Parathyroid adenoma (tissue), 2 donors: ENCODE results near the gene RABL3.

ENCODE experiments used
- H2AFZ ChIP-seq: fragments of 300-600 bp; sonication (generic); one replicate; pipeline ENCODE4 v1.7.0; 2017; ENCODE audit warnings: antibody characterized with exemption, mild to moderate bottlenecking
- H3K27ac ChIP-seq: fragments of 300-600 bp; sonication (generic); one replicate; pipeline ENCODE4 v1.7.0; 2017
- H3K27me3 ChIP-seq: fragments of 300-600 bp; sonication (generic); one replicate; pipeline ENCODE4 v1.7.0; 2017; ENCODE audit warnings: low read length; ENCODE audit not compliant: control insufficient read depth, insufficient read depth
- H3K36me3 ChIP-seq: fragments of 300-600 bp; sonication (generic); one replicate; pipeline ENCODE4 v1.7.0; 2017; ENCODE audit warnings: low read length; ENCODE audit not compliant: control insufficient read depth, insufficient read depth
- H3K4me1 ChIP-seq: fragments of 300-600 bp; sonication (generic); one replicate; pipeline ENCODE4 v1.7.0; 2017; ENCODE audit warnings: control low read depth
- H3K4me2 ChIP-seq: fragments of 300-600 bp; sonication (generic); one replicate; pipeline ENCODE4 v1.7.0; 2017; ENCODE audit warnings: low read length
- H3K4me3 ChIP-seq: fragments of 300-600 bp; sonication (generic); one replicate; pipeline ENCODE4 v1.7.0; 2017; ENCODE audit warnings: low read depth, low read length
- H3K79me2 ChIP-seq: fragments of 300-600 bp; sonication (generic); one replicate; pipeline ENCODE4 v1.7.0; 2017; ENCODE audit warnings: control low read depth
- H3K9ac ChIP-seq: fragments of 300-600 bp; sonication (generic); one replicate; pipeline ENCODE4 v1.7.0; 2017; ENCODE audit warnings: mild to moderate bottlenecking
- H3K9me3 ChIP-seq: fragments of 300-600 bp; sonication (generic); one replicate; pipeline ENCODE4 v1.7.0; 2017; ENCODE audit warnings: low read length; ENCODE audit not compliant: control insufficient read depth
- TF ChIP-seq, protein P1 (sequence below): fragments of 300-600 bp; sonication (generic); IDR thresholded peaks from one replicate; pipeline ENCODE4 v1.7.0; 2017; ENCODE audit warnings: antibody characterized with exemption, mild to moderate bottlenecking
- donor health status: primary hyperparathyroidism.

Gene RABL3

DNA sequence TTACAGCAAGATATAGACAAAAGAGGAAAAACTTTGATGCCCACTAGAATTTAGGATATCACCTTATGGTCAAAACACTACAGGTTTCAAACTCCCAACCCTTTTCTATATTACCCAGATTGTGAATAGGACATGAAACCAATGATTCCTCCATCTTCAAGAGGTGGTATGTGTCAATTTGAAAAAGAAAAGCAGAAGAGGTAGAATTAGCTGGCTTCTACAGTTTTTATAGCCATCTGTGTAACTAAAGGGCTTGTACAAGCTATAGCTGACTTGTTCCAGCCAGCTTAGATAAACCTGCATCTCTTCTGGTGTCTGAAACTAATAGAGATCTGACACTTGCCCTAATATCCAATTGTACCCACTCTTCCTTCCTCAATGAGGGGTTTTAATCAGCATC is 35.4 kb downstream of the RABL3 start:
- TF ChIP-seq, protein P1, sequence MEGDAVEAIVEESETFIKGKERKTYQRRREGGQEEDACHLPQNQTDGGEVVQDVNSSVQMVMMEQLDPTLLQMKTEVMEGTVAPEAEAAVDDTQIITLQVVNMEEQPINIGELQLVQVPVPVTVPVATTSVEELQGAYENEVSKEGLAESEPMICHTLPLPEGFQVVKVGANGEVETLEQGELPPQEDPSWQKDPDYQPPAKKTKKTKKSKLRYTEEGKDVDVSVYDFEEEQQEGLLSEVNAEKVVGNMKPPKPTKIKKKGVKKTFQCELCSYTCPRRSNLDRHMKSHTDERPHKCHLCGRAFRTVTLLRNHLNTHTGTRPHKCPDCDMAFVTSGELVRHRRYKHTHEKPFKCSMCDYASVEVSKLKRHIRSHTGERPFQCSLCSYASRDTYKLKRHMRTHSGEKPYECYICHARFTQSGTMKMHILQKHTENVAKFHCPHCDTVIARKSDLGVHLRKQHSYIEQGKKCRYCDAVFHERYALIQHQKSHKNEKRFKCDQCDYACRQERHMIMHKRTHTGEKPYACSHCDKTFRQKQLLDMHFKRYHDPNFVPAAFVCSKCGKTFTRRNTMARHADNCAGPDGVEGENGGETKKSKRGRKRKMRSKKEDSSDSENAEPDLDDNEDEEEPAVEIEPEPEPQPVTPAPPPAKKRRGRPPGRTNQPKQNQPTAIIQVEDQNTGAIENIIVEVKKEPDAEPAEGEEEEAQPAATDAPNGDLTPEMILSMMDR: no peak
- no peaks in the 10 kb centered on the region for H3K27me3 ChIP-seq

DNA sequence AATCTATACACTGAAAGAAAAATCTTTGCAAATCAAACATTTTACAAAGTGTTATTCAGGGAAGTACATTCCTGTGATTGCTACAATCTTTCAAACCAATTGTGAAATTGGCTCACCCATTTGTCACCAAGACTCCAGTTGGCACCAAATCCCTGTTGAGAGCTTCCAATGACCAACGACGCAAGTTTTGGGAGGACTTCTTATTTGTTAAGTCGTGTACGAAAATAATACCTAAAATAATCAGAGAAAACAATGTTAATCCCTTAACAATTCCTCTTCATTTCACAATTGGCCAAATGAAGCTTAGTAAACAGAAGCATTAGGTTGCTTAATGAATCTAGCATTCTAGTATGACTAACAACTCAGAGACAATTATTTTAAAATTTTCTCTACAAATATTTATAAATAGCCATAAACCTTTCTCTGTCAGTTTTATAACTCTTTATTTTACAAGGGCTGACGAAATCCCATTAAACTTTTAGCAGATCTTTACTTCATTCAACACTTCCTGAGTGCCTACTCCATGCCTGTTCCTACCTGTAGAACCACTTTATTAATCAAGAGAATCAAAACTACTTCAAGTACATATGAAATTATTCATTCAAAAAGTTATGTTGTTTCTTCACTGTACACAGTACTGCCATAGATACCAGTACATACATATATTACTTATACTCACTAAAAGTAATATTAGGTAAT is 36.3 kb downstream of the RABL3 start:
- Histone ChIP-seq H3K4me3 (no peak overlapping the region), H3K27ac (no peak overlapping the region), H3K27me3 (no peaks in the 10 kb centered on the region), H2AFZ (no peak overlapping the region), H3K4me1 (no peaks in the 10 kb centered on the region), H3K9ac (no peak overlapping the region), H3K4me2 (no peak overlapping the region), H3K9me3 (no peaks in the 10 kb centered on the region), H3K36me3 (no peaks in the 10 kb centered on the region), H3K79me2 (peaks cover 2% of the 10 kb centered on the region)
- TF ChIP-seq, protein P1: no peak

More for the DNA sequence above, 35.4 kb downstream of the RABL3 start:
- Histone ChIP-seq H3K9ac (no peak overlapping the region), H3K4me3 (no peak overlapping the region), H3K79me2 (peaks cover 2% of the 10 kb centered on the region), H3K9me3 (no peaks in the 10 kb centered on the region), H3K36me3 (no peaks in the 10 kb centered on the region), H3K4me2 (no peak overlapping the region), H2AFZ (no peak overlapping the region), H3K4me1 (no peaks in the 10 kb centered on the region), H3K27ac (no peak overlapping the region)

DNA sequence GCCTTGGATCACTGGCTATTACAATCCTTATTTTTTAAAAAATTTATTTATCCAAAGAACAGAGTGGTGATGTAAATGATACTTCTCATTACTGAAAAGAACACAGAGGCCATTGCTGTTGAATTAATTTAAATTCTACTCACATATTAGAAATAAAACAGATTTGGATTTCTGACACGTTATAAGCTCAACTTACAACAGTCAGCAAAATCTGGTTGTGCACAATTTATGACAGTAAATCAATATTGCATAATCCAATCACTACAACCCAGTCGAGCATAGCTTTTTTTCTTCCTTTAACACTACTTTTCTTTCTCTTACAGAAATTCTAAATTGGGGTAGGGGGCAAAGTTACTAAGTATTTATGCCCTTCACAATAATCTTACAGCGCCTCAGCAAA is 43.0 kb downstream of the RABL3 start:
- no peaks in the 10 kb centered on the region for H3K4me1 ChIP-seq
- H3K36me3 ChIP-seq: no peaks in the 10 kb centered on the region
- no peak overlapping the region for H3K9ac ChIP-seq
- H3K27ac ChIP-seq: no peak overlapping the region
- TF ChIP-seq, protein P1: no peak
- H3K79me2 ChIP-seq: peaks cover 2% of the 10 kb centered on the region
- H3K4me2 ChIP-seq: no peak overlapping the region
- H3K4me3 ChIP-seq: no peak overlapping the region
- no peak overlapping the region for H2AFZ ChIP-seq
- no peaks in the 10 kb centered on the region for H3K27me3 ChIP-seq
- H3K9me3 ChIP-seq: no peaks in the 10 kb centered on the region

DNA sequence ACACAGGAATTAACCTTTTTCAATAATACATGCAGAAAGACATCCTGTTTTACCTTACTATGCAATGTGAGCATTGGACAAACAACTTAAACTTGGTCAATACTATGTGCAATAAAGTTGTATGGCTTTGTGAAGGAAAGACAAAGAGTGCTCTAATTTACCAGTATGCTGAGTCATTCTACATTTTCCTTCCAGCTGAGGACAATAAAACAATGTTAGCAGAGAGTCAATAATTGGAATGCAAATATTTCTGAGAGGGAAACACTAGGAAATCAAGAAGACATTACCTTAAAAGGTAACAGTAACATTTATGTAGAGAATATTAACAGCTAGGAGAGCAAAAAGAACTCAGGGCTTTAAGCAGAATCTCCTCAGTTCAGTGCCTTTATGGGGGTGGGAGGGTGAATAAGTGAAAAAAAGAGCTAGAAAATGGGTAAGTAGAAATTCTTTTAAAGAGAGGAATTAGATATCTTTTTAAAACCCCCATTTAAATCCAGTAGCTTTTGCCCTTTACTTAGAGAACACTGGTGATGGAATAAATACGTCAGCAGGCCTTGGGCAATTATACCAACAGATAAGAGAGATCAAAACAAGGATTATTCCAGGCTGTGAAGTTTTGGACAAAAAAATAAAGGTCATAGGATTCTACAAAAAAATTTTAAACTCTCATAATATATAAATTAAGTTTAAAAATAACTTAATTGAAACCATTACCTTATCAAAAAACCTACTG is 48.7 kb downstream of the RABL3 start:
- H3K27ac ChIP-seq: no peak overlapping the region
- H3K4me3 ChIP-seq: no peak overlapping the region
- no peak overlapping the region for H3K9ac ChIP-seq
- no peaks in the 10 kb centered on the region for H3K27me3 ChIP-seq
- no peaks in the 10 kb centered on the region for H3K36me3 ChIP-seq
- no peaks in the 10 kb centered on the region for H3K9me3 ChIP-seq
- TF ChIP-seq, protein P1: no peak
- no peaks in the 10 kb centered on the region for H3K79me2 ChIP-seq
- H3K4me1 ChIP-seq: peaks cover 2% of the 10 kb centered on the region
- H2AFZ ChIP-seq: no peak overlapping the region
- H3K4me2 ChIP-seq: no peak overlapping the region
